Colonic mucosa (tissue), 4 donors: ENCODE data around the gene RPL7A. TPM values are rescaled to one million over a fixed set of nuclear protein-coding genes. Genes with fewer than 3 reads are reported as not detected.

ENCODE experiments used
- DNase-seq: peaks from one replicate; pipeline ENCODE4 v3.0.0-alpha.2; 2020
- H3K27ac ChIP-seq: fragments of 200-600 bp; one replicate; pipeline ENCODE4 v1.8.0; 2021
- H3K27me3 ChIP-seq: fragments of 200-600 bp; one replicate; pipeline ENCODE4 v1.8.0; 2021
- H3K36me3 ChIP-seq: fragments of 200-600 bp; one replicate; pipeline ENCODE4 v1.8.0; 2021
- H3K4me1 ChIP-seq: fragments of 200-600 bp; one replicate; pipeline ENCODE4 v1.8.0; 2021; ENCODE audit warnings: mild to moderate bottlenecking
- H3K4me3 ChIP-seq: fragments of 200-600 bp; one replicate; pipeline ENCODE4 v1.8.0; 2021
- H3K9ac ChIP-seq, 2 donors: one replicate each; pipeline ENCODE4 v1.7.0; 2013; ENCODE audit warnings: control low read depth in 2 of 2, low read depth in 2 of 2, low read length in 2 of 2
- H3K9me3 ChIP-seq: fragments of 200-600 bp; one replicate; pipeline ENCODE4 v1.8.0; 2021
- intact Hi-C: fragments of 100-400 bp; cut with DNase I; formaldehyde crosslinking; loops from one replicate; pipeline ENCODE4 v1.14.1; 2022
- total RNA-seq, 2 donors: library from RNA; stranded (reverse); fragmentation: NEBNext Ultra II Directional in 1 of 2; extraction: Animal tissue kit (Norgen Biotek cat#: 25700) in 1 of 2; gene quantifications; one replicate each; pipeline ENCODE4 v1.2.1, GENCODE V29; 2021
- TF ChIP-seq, protein P1 (sequence below): fragments of 200-600 bp; IDR thresholded peaks from one replicate; pipeline ENCODE4 v1.8.0; 2022; ENCODE audit warnings: antibody characterized with exemption, mild to moderate bottlenecking
- donor health status: healthy.
- donor health status: DM: no; HTN: no; CAD: no.
- donor health status: DM: no; HTN: no; CAD: no.

Gene RPL7A
- total RNA-seq, 2 donors from 2014 or later: 1,628 to 2,136 TPM

DNA sequence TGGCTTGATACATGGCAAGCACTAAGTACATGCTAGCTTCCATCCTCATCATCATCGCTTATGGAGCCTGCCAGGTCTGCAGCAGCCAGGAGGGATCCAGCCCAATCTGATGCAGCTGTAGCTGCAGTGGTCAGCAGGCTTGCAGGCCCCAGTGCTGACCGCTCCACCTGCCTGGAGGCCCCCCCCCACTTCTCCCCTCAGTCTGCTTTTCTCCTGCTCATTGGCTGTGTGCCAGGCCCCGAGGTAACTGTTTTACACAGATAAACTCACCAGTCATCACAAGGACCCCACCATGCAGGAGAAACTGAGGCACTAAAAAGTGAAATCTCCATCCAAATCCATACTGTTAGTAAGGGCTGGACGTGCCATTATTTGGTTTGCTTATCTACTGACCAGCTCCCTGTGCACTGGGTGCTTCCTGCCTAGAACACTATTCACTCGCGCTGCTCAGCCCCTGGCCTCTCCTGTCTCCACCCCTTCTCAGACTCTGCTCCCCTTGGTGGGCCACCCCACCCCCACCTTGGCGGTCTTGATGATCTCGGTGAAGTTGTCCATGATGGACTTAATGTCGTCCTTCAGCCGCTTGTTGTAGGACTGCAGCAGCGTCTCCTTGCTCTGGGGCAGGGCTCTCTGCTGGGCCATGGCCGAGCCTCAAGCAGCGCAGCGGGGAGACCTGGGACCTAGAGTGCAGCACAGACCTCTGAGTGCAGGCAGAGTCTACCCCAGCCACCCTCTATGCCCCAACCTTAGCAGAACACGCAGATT lies 1.8 kb upstream of the RPL7A start:
- TF ChIP-seq, protein P1, sequence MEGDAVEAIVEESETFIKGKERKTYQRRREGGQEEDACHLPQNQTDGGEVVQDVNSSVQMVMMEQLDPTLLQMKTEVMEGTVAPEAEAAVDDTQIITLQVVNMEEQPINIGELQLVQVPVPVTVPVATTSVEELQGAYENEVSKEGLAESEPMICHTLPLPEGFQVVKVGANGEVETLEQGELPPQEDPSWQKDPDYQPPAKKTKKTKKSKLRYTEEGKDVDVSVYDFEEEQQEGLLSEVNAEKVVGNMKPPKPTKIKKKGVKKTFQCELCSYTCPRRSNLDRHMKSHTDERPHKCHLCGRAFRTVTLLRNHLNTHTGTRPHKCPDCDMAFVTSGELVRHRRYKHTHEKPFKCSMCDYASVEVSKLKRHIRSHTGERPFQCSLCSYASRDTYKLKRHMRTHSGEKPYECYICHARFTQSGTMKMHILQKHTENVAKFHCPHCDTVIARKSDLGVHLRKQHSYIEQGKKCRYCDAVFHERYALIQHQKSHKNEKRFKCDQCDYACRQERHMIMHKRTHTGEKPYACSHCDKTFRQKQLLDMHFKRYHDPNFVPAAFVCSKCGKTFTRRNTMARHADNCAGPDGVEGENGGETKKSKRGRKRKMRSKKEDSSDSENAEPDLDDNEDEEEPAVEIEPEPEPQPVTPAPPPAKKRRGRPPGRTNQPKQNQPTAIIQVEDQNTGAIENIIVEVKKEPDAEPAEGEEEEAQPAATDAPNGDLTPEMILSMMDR: no peak
- Histone ChIP-seq H3K36me3 (peaks cover 19% of the 10 kb centered on the region), H3K27ac (peak overlapping the region; percentile 66), H3K4me1 (peaks cover 7% of the 10 kb centered on the region), H3K9me3 (no peaks in the 10 kb centered on the region), H3K27me3 (no peaks in the 10 kb centered on the region), H3K4me3 (peak overlapping the region; percentile 71), H3K9ac (peak overlapping the region; percentile 59 to 79)
- intact Hi-C loops: no loop called here
- DNase-seq: no peak

DNA sequence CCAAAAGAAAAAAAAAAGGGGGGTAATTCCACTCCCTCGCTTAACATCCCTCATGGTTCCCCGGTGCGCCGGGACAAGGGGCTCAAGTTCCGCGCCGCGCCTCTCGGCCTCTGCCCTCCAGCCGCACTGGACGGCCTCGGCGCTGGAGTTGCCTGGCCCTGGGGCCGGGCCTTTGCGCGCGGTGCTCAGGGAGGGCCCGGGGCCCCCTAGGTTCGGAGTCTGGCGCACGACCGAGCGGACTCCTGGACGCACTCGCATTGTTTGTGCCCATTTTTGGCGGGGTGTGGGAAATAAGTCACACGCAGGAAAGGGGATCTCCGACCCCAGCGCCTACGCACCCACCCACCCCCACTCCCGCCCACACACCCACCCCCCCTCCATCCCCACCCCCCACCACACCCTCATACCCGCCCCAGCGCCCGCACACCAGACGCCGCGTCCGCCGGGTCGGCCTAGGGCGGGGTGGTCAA lies 468 bp upstream of the RPL7A start:
- Histone ChIP-seq H3K4me1 (peaks cover 7% of the 10 kb centered on the region), H3K4me3 (peak overlapping the region; percentile 71), H3K36me3 (peaks cover 24% of the 10 kb centered on the region), H3K27ac (peak overlapping the region; percentile 66), H3K9ac (peak overlapping the region; percentile 79 to 95), H3K9me3 (no peaks in the 10 kb centered on the region), H3K27me3 (no peaks in the 10 kb centered on the region)
- intact Hi-C loops: no loop called here
- TF ChIP-seq, protein P1: no peak
- peak; percentile 47 for DNase-seq

DNA sequence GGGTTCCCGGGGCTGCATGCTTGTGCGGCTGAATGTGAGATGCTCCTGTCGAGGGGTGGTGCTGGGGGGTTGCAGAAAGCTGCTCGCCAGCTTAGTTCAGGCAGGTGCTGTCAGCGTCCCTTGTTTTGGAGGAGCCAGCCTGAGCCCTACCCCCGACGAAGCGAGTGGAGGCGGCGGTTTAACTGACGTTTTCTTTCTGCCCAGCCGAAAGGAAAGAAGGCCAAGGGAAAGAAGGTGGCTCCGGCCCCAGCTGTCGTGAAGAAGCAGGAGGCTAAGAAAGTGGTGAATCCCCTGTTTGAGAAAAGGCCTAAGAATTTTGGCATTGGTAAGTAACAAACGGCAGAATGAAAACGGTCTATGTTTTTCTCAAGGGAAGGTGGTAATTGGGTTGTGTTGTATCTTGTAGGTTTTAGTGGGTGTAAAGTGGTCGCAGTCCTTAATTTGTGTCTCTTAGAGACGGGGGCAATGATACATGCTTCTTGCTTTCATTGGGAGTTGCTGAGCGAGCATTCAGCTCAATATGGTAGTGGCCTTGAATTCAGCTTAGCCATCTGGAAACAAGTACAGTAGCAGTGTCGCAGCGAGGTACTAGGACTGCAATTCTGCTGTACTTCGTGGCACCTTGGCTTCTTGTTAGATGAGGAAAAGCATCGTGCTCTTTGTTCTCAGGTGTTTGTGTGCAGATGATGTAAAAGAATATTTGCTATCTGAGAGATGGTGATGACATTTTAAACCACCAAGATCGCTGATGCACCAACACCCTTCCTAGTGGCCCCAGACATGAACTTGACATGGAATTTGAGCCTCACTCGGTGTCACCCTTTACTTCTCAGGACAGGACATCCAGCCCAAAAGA lies 928 bp downstream of the RPL7A start:
- peak overlapping the region; percentile 66 for H3K27ac ChIP-seq
- H3K9me3 ChIP-seq: no peaks in the 10 kb centered on the region
- no peak for DNase-seq
- TF ChIP-seq, protein P1: no peak
- H3K9ac ChIP-seq: peak overlapping the region; percentile 95
- peaks cover 19% of the 10 kb centered on the region for H3K36me3 ChIP-seq
- H3K4me3 ChIP-seq: peak overlapping the region; percentile 71
- H3K4me1 ChIP-seq: peaks cover 7% of the 10 kb centered on the region
- intact Hi-C loops: no loop called here
- no peaks in the 10 kb centered on the region for H3K27me3 ChIP-seq

DNA sequence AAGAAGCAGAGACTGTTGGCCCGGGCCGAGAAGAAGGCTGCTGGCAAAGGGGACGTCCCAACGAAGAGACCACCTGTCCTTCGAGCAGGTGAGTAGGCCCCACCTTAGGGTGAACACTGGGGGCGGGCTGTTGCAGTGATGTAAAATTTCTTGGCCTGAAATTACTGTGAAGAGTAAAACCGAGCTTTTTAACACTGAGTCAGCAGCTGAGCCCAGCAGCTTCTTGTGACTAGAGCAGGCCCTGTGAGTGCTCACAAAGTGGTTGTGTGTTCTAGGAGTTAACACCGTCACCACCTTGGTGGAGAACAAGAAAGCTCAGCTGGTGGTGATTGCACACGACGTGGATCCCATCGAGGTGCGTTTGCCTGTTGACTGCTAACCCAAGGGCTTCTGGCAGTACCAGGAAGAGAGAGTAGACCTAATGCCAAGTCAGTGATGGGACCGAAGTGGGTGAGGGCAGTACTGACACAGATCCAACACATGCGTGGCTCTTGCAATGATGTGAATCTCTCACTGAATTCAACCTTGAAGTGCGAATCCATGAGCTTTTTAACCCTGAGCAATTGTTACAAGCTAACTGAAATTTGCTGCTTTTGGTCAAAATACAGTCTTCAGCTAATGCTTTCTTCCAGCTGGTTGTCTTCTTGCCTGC lies 2.1 kb downstream of the RPL7A start:
- no peak overlapping the region for H3K27ac ChIP-seq
- intact Hi-C loops: no loop called here
- no peaks in the 10 kb centered on the region for H3K27me3 ChIP-seq
- TF ChIP-seq, protein P1: no peak
- H3K36me3 ChIP-seq: peaks cover 19% of the 10 kb centered on the region
- H3K4me1 ChIP-seq: peaks cover 7% of the 10 kb centered on the region
- no peak overlapping the region for H3K4me3 ChIP-seq
- peak overlapping the region in 1 of 2 donors; percentile 30 for H3K9ac ChIP-seq
- no peak for DNase-seq
- no peaks in the 10 kb centered on the region for H3K9me3 ChIP-seq

DNA sequence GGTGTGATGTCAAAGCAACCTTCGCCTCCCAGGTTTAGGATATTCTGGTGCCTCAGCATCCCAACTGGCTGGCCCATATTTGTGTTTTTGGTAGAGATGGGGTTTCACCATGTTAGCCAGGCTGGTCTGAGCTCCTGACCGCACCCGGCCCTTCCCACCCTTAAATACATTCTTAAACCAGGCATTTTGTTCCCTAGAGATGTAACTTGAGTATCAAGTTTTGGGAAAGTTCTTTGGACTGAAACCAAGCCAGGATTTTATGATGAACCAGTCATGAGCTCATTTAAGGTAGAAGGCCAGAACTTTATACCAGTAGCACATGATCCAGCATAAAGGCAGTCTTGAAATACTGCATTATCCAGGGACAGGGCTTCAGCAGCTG lies 3.5 kb downstream of the RPL7A start:
- Histone ChIP-seq H3K4me3 (no peak overlapping the region), H3K4me1 (peaks cover 11% of the 10 kb centered on the region), H3K27me3 (no peaks in the 10 kb centered on the region), H3K27ac (no peak overlapping the region), H3K9me3 (no peaks in the 10 kb centered on the region), H3K36me3 (peaks cover 19% of the 10 kb centered on the region), H3K9ac (no peak overlapping the region)
- intact Hi-C loops: no loop called here
- TF ChIP-seq, protein P1: no peak
- DNase-seq: no peak
